ENCODE measurements around the gene CD93.

Gene CD93

GRCh38 chr20:23086056-23086566 is at the start of gene CD93:
TSS of gene CD93 (minus strand) at chr20:23086324. CDS start at chr20:23086192, 132 bp downstream.
- TF ChIP-seq CTCF (IDR thresholded peaks at IDR 0.05; ENCODE audit: low read depth, low read length) (no peak), EZH2phosphoT487 (IDR thresholded peaks at IDR 0.05; ENCODE audit: low read depth) (no peak)
- peak within 1 kb of the TSS; percentile 68 for H3K4me2 ChIP-seq (ENCODE audit: low read length)
- H2AFZ ChIP-seq (ENCODE audit: low read depth, low read length): peak within 1 kb of the TSS; percentile 76; the same call in 1 of the 2 replicates
- H3K27ac ChIP-seq (ENCODE audit: low read length): no peak within 1 kb of the TSS
- H3K36me3 ChIP-seq (replicated peaks; ENCODE audit: low read depth, low read length): no peaks in the 10 kb centered on the region
- no peaks in the 10 kb centered on the region for H4K20me1 ChIP-seq (ENCODE audit: insufficient read depth, low read length)
- H3K4me3 ChIP-seq (ENCODE audit: low read length): peak within 1 kb of the TSS; percentile 54; the same call in 1 of the 2 replicates
- no peaks in the 10 kb centered on the region for H3K9me3 ChIP-seq (ENCODE audit: insufficient read depth, low read length)
- 0 out of 2 replicates have a peak within 1 kb of the TSS, but pooled peaks have one; percentile 50 for H3K9ac ChIP-seq (ENCODE audit: low read length)
- no peaks in the 10 kb centered on the region for H3K79me2 ChIP-seq (ENCODE audit: low read length)
- peaks cover 6% of the 10 kb centered on the region for H3K27me3 ChIP-seq (ENCODE audit: low read depth, low read length)
- peaks cover 35% of the 10 kb centered on the region for H3K4me1 ChIP-seq (ENCODE audit: low read length)

- no peak for TF ChIP-seq CTCF (IDR thresholded peaks at IDR 0.05; ENCODE audit: low read depth, low read length)
- no peak for TF ChIP-seq EZH2phosphoT487 (IDR thresholded peaks at IDR 0.05; ENCODE audit: low read depth)
- no peaks in the 10 kb centered on the region for H4K20me1 ChIP-seq (ENCODE audit: insufficient read depth, low read length)
- no peaks in the 10 kb centered on the region for H3K9me3 ChIP-seq (ENCODE audit: insufficient read depth, low read length)
- no peaks in the 10 kb centered on the region for H3K79me2 ChIP-seq (ENCODE audit: low read length)
- H3K9ac ChIP-seq (ENCODE audit: low read length): no peak overlapping the region
- H3K36me3 ChIP-seq (replicated peaks; ENCODE audit: low read depth, low read length): no peaks in the 10 kb centered on the region
- no peak overlapping the region for H2AFZ ChIP-seq (ENCODE audit: low read depth, low read length)
- H3K27me3 ChIP-seq (ENCODE audit: low read depth, low read length): no peaks in the 10 kb centered on the region
- peaks cover 12% of the 10 kb centered on the region for H3K4me1 ChIP-seq (ENCODE audit: low read length)
- H3K4me3 ChIP-seq (ENCODE audit: low read length): no peak overlapping the region
- H3K4me2 ChIP-seq (ENCODE audit: low read length): no peak overlapping the region
- H3K27ac ChIP-seq (ENCODE audit: low read length): no peak overlapping the region
Observed at GRCh38 chr20:23133560-23133998, 47.5 kb upstream of the CD93 start.

GRCh38 chr20:23132930-23133559 is 46.9 kb upstream of the CD93 start:
- no peaks in the 10 kb centered on the region for H3K79me2 ChIP-seq (ENCODE audit: low read length)
- H3K9me3 ChIP-seq (ENCODE audit: insufficient read depth, low read length): no peaks in the 10 kb centered on the region
- H3K9ac ChIP-seq (ENCODE audit: low read length): no peak overlapping the region
- H3K36me3 ChIP-seq (replicated peaks; ENCODE audit: low read depth, low read length): no peaks in the 10 kb centered on the region
- H2AFZ ChIP-seq (ENCODE audit: low read depth, low read length): no peak overlapping the region
- no peaks in the 10 kb centered on the region for H4K20me1 ChIP-seq (ENCODE audit: insufficient read depth, low read length)
- H3K4me2 ChIP-seq (ENCODE audit: low read length): no peak overlapping the region
- no peaks in the 10 kb centered on the region for H3K27me3 ChIP-seq (ENCODE audit: low read depth, low read length)
- no peak overlapping the region for H3K4me3 ChIP-seq (ENCODE audit: low read length)
- peaks cover 9% of the 10 kb centered on the region for H3K4me1 ChIP-seq (ENCODE audit: low read length)
- no peak overlapping the region for H3K27ac ChIP-seq (ENCODE audit: low read length)
- TF ChIP-seq EZH2phosphoT487 (IDR thresholded peaks at IDR 0.05; ENCODE audit: low read depth): no peak
- no peak for TF ChIP-seq CTCF (IDR thresholded peaks at IDR 0.05; ENCODE audit: low read depth, low read length)

- Histone ChIP-seq H3K4me2 (ENCODE audit: low read length) (no peak overlapping the region), H3K4me1 (ENCODE audit: low read length) (peaks cover 3% of the 10 kb centered on the region), H4K20me1 (ENCODE audit: insufficient read depth, low read length) (no peaks in the 10 kb centered on the region), H3K9ac (ENCODE audit: low read length) (no peak overlapping the region), H3K27me3 (ENCODE audit: low read depth, low read length) (no peaks in the 10 kb centered on the region), H3K4me3 (ENCODE audit: low read length) (no peak overlapping the region), H2AFZ (ENCODE audit: low read depth, low read length) (no peak overlapping the region), H3K36me3 (replicated peaks; ENCODE audit: low read depth, low read length) (no peaks in the 10 kb centered on the region), H3K9me3 (ENCODE audit: insufficient read depth, low read length) (no peaks in the 10 kb centered on the region), H3K27ac (ENCODE audit: low read length) (no peak overlapping the region), H3K79me2 (ENCODE audit: low read length) (no peaks in the 10 kb centered on the region)
- TF ChIP-seq EZH2phosphoT487 (IDR thresholded peaks at IDR 0.05; ENCODE audit: low read depth) (no peak), CTCF (IDR thresholded peaks at IDR 0.05; ENCODE audit: low read depth, low read length) (no peak)
Observed at GRCh38 chr20:23132293-23132929, 46.3 kb upstream of the CD93 start.

All from OCI-LY3 (cell line).